Measurements from ENCODE around the gene NAGS. TPM values are rescaled to one million over a fixed set of nuclear protein-coding genes. Genes with fewer than 3 reads are reported as not detected.

Gene NAGS
- total and polyA plus RNA-seq, 10 of the 15 experiments (the other 5 are each of a cell fraction or from before 2014, with no cell fraction given): 0.11 to 1.6 (median 0.64) TPM; not detected in 1

DNA sequence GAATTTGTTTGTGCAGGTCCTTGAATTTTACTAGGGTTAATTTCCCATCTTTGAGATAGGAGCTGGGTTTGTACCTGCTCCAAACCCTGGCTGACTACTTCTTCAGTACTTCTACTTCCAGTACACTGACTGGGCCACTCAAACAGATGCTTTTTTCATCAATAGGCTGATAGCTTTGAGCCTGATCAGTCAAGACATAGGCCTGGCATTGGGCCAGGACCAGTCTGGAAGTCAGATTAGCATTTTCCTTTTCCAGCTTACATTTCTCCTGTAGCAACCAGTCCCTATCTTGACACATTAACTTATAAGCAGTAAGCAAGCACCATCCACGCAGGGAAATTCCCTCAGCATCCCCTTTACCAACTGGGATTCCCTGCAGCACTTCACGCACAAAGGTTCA, 17.8 kb downstream of the NAGS start:
- ATAC-seq: no peak
- Histone ChIP-seq H2AFZ (ENCODE audit: control insufficient read depth, low read depth, low read length) (no peak overlapping the region), H3K9me3 (replicated peaks; ENCODE audit: control insufficient read depth, insufficient read depth, low read length) (no peaks in the 10 kb centered on the region), H4K20me1 (ENCODE audit: control insufficient read depth, insufficient read depth) (no peaks in the 10 kb centered on the region), H3K4me1 (ENCODE audit: control insufficient read depth, insufficient read depth, low read length) (no peaks in the 10 kb centered on the region), H3K27me3 (replicated peaks in 1 of 2; ENCODE audit: control insufficient read depth in 2 of 2, insufficient read depth in 2 of 2, low read length in 1 of 2) (no peaks in the 10 kb centered on the region), H3K27ac (ENCODE audit: control insufficient read depth, insufficient read depth) (no peak overlapping the region), H3K36me3 (ENCODE audit: control insufficient read depth in 2 of 2, insufficient read depth in 2 of 2, low read length in 1 of 2) (peaks cover 0 to 2% of the 10 kb centered on the region in 2 experiments; a peak in 3 of 4 replicates), H3K4me3 (no peak overlapping the region), H3K9ac (ENCODE audit: control insufficient read depth, insufficient read depth, low read length) (no peak overlapping the region), H3K4me2 (ENCODE audit: control insufficient read depth, insufficient read depth) (no peak overlapping the region), H3K79me2 (ENCODE audit: control insufficient read depth, insufficient read depth, low read length) (no peaks in the 10 kb centered on the region)
- BruUV-seq (replicated peaks): no TSS peak
- ChIA-PET RAD21 (ENCODE audit: unreplicated experiment) (no interaction called here), SMC1A (ENCODE audit: uncharacterized antibody, unreplicated experiment) (interaction anchor here (1.6 kb wide), 1 partner anchor 22 kb away, joined by 5 read pairs; no protein-coding TSS in a partner anchor), CTCF (interaction anchor here (1.0 to 1.2 kb wide), 3 partner anchors 21 to 190 kb away, joined by 3 to 4 read pairs (median 3); no protein-coding TSS in a partner anchor), POLR2A (no interaction called here)
- in situ Hi-C loops (cut with MboI): loop anchor here (25.0 kb wide), 1 partner anchor 810 kb away; the partner anchor contains the start of gene TMEM106A
- WGBS (ENCODE audit: insufficient coverage, insufficient replicate concordance, low lambda C conversion rate, missing lambda C conversion rate): 100% methylated on average over 2 of the region's 2 CpGs
- FAIRE-seq: no peak
- TF ChIP-seq ZBED1 (IDR thresholded peaks at IDR 0.05; ENCODE audit: borderline replicate concordance) (no peak), CHD1 (IDR thresholded peaks at IDR 0.05; ENCODE audit: low read depth, low read length) (no peak), BCL3 (IDR thresholded peaks at IDR 0.05; ENCODE audit: borderline replicate concordance, insufficient read depth, low read depth, low read length, poor library complexity, severe bottlenecking) (no peak), SP1 (IDR thresholded peaks at IDR 0.05; ENCODE audit: low read depth, low read length) (no peak), NFXL1 (IDR thresholded peaks at IDR 0.05; ENCODE audit: borderline replicate concordance) (no peak), PML (IDR thresholded peaks at IDR 0.05; ENCODE audit: low read length) (no peak), RB1 (IDR thresholded peaks at IDR 0.05; ENCODE audit: borderline replicate concordance) (no peak), BHLHE40 (IDR thresholded peaks at IDR 0.05; ENCODE audit: borderline replicate concordance in 1 of 2, low read depth in 2 of 2, low read length in 1 of 2) (no peak), PAX5 (IDR thresholded peaks at IDR 0.05; ENCODE audit: borderline replicate concordance, low read depth, low read length) (no peak), JUND (IDR thresholded peaks at IDR 0.05; ENCODE audit: low read depth, low read length) (no peak), TCF3 (IDR thresholded peaks at IDR 0.05; ENCODE audit: borderline replicate concordance, insufficient read depth, low read depth, low read length) (no peak), ZNF622 (IDR thresholded peaks at IDR 0.05) (no peak), RAD21 (IDR thresholded peaks at IDR 0.05; ENCODE audit: insufficient read depth, low read depth, low read length) (no peak), ESRRA (IDR thresholded peaks at IDR 0.05; ENCODE audit: low read length) (no peak), YBX1 (IDR thresholded peaks at IDR 0.05) (no peak), YY1 (IDR thresholded peaks at IDR 0.05; ENCODE audit: low read depth, low read length) (no peak), GATAD2B (conservative IDR thresholded peaks at IDR 0.05; ENCODE audit: low read depth) (no peak), POLR2A (IDR thresholded peaks at IDR 0.05; ENCODE audit: low read depth, low read length) (no peak)
- TF ChIP-seq, protein P1, sequence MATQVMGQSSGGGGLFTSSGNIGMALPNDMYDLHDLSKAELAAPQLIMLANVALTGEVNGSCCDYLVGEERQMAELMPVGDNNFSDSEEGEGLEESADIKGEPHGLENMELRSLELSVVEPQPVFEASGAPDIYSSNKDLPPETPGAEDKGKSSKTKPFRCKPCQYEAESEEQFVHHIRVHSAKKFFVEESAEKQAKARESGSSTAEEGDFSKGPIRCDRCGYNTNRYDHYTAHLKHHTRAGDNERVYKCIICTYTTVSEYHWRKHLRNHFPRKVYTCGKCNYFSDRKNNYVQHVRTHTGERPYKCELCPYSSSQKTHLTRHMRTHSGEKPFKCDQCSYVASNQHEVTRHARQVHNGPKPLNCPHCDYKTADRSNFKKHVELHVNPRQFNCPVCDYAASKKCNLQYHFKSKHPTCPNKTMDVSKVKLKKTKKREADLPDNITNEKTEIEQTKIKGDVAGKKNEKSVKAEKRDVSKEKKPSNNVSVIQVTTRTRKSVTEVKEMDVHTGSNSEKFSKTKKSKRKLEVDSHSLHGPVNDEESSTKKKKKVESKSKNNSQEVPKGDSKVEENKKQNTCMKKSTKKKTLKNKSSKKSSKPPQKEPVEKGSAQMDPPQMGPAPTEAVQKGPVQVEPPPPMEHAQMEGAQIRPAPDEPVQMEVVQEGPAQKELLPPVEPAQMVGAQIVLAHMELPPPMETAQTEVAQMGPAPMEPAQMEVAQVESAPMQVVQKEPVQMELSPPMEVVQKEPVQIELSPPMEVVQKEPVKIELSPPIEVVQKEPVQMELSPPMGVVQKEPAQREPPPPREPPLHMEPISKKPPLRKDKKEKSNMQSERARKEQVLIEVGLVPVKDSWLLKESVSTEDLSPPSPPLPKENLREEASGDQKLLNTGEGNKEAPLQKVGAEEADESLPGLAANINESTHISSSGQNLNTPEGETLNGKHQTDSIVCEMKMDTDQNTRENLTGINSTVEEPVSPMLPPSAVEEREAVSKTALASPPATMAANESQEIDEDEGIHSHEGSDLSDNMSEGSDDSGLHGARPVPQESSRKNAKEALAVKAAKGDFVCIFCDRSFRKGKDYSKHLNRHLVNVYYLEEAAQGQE (IDR thresholded peaks at IDR 0.05; ENCODE audit: low read depth, low read length): no peak
- intact Hi-C loops (cut with micrococcal nuclease; ENCODE audit: unreplicated experiment): no loop called here
- DNase-seq (ENCODE audit: low read depth, low spot score): no peak

Data from GM12878 (cell line).